HG03432 (cell line): ENCODE results near the gene ATG10.
"Not testable (repeated sequence)": the region's sequence is repeated elsewhere in the genome, so short reads cannot be mapped to it uniquely, and the experiment has no call there.

Experiments
- ATAC-seq: cut with Tn5 transposase; IDR thresholded peaks from one replicate; pipeline ENCODE4 v1.9.1; 2021; ENCODE audit warnings: mild to moderate bottlenecking, moderate library complexity; ENCODE audit not compliant: unreplicated experiment

Gene ATG10

DNA sequence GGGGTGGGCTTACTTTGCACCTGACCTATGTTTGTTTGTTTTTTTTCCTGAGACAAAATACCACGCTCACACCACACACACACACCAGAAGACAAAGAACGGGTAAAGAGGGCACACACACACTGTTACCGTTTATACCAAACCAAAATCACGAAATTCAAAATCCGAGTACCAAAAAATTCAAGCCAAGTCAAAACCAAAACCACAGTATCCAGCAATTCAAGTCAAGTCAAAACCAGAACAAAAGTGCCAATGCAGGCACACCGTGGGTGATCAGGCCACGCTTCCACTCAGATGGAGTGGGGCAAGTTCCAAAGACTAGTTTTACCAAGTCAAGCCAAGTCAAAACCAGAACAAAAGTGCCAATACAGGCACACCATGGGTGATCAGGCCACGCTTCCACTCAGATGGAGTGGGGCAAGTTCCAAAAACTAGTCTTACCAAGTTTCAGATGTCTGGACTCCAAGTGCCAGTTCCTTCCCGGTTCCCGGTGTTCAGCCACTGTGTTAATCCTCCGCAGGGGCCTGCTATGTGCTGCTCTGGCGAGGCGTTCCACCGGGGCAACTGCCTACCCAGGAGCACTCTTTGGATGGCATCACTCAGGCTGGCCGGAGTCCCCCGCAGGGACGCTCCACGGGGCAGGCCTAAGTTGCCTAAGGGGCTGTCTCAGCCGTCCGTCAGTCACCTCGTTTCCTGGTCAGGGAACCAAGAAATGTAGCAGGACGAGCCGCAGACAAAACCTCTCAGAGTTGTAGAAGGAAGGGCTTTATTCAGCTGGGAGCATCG is 300.9 kb downstream of the ATG10 start:
- ATAC-seq, result not testable (repeated sequence)

- ATAC-seq, result not testable (repeated sequence)
Measured at GRCh38 chr5:82273426-82273825, 301.6 kb downstream of the ATG10 start.

DNA sequence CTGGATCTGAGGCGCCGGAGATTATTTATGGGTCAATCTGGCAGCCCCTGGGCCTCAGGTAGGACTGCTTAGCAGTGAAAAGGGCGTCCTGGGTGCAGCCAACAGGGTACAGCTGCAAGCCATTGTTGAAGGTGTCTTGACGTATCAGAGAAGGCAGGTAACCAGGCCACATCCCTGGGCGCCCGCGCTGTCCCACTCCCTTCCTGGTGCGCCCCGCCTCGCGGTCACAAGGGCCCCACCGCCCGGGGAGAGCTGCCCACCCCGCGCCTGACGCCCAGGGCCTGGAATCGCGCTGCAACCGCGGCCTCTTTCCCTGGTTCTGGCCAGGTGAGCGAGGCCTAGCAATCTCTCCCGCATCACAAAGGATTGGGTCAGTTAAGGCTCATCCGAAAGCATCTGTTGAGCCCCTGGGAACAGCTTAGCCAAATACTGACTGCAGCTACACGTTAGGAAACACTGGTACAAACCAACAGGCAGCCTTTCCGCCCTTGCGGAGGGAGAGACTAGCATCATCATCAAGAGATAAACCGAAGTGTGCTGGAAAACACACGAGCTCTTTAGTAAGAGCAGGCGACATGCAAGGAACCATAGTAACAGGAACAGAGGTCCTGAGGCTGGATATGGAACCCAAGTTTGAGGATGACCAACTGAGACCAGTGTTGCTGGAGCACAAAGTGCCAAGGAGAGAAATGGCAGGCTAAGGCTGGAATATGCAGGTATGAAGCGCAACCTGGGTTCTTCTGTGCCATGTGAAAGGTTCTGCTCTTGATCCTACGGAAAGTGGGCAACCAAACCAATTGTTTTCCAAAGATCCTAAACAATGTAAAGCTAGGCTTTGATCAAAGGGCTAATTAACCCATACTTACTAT is 302.8 kb downstream of the ATG10 start:
- ATAC-seq, result no peak

GRCh38 chr5:82275216-82275664 is 303.4 kb downstream of the ATG10 start:
- no peak for ATAC-seq

DNA sequence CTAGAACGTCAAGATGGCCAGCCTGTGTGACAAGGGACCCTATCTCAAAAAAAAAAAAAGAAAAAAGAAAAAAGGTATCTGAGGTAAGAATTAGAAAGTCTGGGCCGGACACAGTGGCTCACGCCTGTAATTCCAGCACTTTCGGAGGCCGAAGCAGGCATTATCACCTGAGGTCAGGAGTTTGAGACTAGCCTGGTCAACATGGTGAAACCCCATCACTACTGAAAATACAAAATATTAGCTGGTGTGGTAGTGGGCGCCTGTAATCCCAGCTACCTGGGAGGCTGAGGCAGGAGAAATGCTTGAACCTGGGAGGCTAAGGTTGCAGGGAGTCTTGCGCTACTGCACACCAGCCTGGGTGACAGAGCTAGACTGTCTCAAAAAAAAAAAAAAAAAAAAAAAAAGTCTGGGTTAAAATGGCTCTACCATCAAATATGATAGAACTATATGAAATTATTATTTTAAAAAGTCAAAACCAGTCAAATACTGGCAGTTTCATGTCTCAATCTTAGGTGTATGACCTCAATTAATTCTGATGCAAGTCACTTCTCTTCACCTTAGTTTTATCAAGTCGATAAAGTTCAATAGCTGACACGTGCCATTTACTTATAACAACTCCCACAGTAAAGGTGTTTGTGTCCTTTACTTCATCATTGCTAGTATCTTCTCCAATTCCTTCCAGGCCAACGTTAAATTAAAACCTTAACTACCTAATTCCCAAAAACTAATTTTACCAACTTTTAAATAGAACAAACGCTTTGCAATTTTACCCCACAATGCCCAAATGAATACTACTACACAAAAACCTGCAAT is 305.2 kb downstream of the ATG10 start:
- ATAC-seq, result no peak

DNA sequence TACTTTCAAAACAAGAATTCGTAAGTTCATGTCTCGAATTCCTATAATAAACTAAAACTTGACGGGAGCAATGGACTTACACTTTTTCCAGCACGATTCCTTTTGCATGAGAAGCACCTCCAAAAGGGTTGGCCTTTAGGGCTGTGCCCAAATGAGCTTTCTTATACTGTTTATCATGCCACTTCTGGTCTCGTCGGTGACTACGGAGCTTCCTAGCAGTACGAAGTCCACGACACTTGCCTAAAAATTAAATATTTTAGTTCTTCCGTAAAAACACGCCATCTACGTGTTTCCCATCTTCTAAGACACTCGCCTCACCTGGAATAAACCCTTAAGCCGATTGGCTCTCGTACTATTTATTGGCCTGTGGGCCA is 305.8 kb downstream of the ATG10 start:
- ATAC-seq, result no peak

DNA sequence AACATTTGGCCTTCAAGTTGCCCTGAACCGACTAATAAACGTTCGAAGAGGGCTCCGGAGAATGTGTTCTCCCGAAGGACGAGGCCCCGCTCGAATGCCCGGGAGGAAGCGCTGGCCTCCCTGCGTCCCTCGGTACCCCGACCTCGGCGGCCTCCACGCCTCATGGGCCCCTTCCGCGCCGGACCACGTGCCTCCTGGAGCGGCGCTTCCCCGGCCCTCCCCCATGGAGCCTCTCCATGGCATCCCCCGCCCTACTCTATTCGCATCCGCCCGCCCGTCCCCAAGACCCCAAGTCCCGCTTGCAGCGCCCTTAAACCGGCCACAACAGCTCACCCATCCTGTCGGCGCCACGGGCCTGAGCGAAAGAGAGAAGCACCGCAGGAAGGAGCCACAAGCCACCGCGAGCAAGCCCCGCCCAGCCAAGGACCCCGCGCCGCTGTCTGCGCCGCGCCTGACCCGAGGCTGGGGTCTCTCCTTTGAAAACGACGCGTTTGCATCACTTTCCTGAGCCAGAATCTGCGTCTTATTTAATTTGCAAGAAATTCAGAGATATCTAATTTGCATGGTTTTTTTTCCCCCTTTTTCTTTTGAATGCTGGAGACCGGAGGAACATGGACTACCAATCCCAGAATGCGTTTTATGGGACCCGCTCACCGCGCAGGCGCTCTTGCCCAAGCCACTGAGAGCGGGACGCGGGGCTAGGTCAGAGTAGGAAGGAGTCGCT is 306.3 kb downstream of the ATG10 start, which contains the start of gene RPS23:
RPS23 (minus strand) TSS at position 368 of the 724 bp plus-strand sequence; CDS start at position 337, 31 bp downstream.
- peak; percentile 94 for ATAC-seq

- no peak for ATAC-seq
Measured at GRCh38 chr5:82278711-82279370, 307.0 kb downstream of the ATG10 start.

DNA sequence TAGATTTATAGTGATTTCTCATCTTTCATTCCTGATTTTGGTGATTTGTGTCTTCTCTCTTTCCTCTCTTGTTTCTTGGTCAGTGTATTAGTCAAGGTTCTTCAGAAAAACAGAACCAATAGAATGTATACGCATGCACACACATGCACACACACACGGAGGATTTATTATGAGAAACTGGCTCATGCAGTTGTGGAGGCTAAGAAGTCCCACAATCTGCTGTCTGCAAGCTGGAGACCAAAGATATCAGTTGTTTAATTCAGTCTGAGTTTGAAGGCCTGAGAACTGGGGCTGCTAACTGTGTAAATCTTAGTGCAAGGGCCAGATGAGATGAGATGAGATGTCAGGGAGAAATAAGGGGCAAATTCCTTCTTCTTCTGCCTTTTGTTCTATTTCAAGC is 312.1 kb downstream of the ATG10 start:
- no peak for ATAC-seq

GRCh38 chr5:82285206-82285605 is 313.4 kb downstream of the ATG10 start:
- ATAC-seq, result no peak

DNA sequence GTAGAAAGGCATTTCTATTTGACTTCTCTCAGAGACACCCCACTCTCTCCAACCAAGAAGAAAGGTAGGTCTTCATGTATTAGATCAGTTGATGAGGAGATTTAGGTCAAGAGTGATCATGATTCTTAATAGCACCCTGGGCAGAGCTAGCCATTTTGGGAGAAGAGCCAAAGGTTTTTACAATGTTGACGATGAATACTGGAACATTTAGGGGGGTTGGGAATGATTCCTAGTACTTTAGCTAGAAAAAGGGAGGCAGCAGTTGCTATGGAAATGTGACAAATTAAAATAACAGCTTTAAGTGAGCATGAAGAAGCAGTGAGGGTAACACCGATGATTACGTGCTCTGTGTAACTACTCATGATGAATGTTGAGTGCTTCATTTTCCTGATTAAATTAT is 315.8 kb downstream of the ATG10 start:
- no peak for ATAC-seq

GRCh38 chr5:82290005-82290404 is 318.2 kb downstream of the ATG10 start:
- ATAC-seq, result no peak

GRCh38 chr5:82290908-82291307 is 319.1 kb downstream of the ATG10 start:
- no peak for ATAC-seq

GRCh38 chr5:82291420-82291819 is 319.6 kb downstream of the ATG10 start:
- ATAC-seq, result no peak

- no peak for ATAC-seq
Measured at GRCh38 chr5:82295144-82295543, 323.3 kb downstream of the ATG10 start.

- no peak for ATAC-seq
Measured at GRCh38 chr5:82295959-82296531, 324.2 kb downstream of the ATG10 start.

DNA sequence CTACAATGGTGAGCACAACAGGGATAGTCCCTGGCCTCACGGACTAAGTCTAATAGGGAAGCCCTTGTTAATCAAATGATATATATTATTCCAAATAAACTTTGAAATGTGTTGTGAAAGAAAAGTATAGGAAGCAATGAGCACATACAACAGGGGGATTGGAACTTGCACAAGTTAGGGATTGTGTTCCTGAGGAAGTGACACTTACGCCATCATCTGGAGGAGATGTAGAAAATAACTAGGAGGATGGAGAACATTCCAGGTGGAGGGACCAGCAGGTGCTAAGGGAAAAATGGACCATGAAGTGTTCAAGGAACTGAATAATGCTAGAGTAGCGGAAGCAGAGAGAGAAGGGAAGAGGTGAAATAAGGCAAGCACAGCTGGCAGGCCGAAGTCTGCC is 325.1 kb downstream of the ATG10 start:
- no peak for ATAC-seq

- no peak for ATAC-seq
Measured at GRCh38 chr5:82297711-82298110, 325.9 kb downstream of the ATG10 start.

GRCh38 chr5:82298668-82299067 is 326.8 kb downstream of the ATG10 start:
- ATAC-seq, result no peak

- ATAC-seq, result no peak
Measured at GRCh38 chr5:82301190-82301589, 329.4 kb downstream of the ATG10 start.
